Measurements from ENCODE around the gene SHISA9.

GRCh38 chr16:13056607-13057006 lies 155.2 kb downstream of the SHISA9 start:
- TF ChIP-seq CTCF (conservative IDR thresholded peaks at IDR 0.05; ENCODE audit: low read depth, low read length) (no peak), EZH2 (IDR thresholded peaks at IDR 0.05; ENCODE audit: low read length, unreplicated experiment) (no peak)
